Measurements from ENCODE around the gene HOXC5.
"Not testable (repeated sequence)": the region's sequence is repeated elsewhere in the genome, so short reads cannot be mapped to it uniquely, and the experiment has no call there.

DNA sequence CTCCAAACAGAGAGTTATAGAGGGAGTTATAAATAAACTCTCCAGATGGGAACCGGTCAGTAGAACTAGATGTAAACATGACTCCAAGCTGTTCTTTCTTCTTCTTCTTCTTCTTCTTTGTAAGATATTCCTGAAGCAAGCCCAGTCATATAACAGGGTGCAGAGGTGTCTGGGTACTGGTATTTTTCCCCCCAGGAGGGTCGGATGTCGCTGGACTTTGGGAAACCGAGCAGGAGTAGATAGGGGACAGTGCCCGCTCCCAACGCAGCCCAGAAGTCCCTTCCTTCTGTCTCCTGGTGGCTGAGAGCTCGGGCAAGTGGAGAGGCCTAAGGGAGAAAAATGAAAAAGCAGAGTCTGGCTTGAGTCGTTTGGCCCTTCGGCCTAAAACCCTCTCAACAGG lies 46.3 kb downstream of the HOXC5 start:
- TF ChIP-seq, protein P1, sequence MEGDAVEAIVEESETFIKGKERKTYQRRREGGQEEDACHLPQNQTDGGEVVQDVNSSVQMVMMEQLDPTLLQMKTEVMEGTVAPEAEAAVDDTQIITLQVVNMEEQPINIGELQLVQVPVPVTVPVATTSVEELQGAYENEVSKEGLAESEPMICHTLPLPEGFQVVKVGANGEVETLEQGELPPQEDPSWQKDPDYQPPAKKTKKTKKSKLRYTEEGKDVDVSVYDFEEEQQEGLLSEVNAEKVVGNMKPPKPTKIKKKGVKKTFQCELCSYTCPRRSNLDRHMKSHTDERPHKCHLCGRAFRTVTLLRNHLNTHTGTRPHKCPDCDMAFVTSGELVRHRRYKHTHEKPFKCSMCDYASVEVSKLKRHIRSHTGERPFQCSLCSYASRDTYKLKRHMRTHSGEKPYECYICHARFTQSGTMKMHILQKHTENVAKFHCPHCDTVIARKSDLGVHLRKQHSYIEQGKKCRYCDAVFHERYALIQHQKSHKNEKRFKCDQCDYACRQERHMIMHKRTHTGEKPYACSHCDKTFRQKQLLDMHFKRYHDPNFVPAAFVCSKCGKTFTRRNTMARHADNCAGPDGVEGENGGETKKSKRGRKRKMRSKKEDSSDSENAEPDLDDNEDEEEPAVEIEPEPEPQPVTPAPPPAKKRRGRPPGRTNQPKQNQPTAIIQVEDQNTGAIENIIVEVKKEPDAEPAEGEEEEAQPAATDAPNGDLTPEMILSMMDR (IDR thresholded peaks at IDR 0.05) = not testable (repeated sequence)
- not testable (repeated sequence) for TF ChIP-seq SIN3A (IDR thresholded peaks at IDR 0.05; ENCODE audit: borderline replicate concordance, insufficient read depth, low read depth, low read length); POLR2AphosphoS5 (IDR thresholded peaks at IDR 0.05; ENCODE audit: low read depth, low read length); TCF7L2 (IDR thresholded peaks at IDR 0.05; ENCODE audit: low read depth, low read length)
- TF ChIP-seq, protein P2, sequence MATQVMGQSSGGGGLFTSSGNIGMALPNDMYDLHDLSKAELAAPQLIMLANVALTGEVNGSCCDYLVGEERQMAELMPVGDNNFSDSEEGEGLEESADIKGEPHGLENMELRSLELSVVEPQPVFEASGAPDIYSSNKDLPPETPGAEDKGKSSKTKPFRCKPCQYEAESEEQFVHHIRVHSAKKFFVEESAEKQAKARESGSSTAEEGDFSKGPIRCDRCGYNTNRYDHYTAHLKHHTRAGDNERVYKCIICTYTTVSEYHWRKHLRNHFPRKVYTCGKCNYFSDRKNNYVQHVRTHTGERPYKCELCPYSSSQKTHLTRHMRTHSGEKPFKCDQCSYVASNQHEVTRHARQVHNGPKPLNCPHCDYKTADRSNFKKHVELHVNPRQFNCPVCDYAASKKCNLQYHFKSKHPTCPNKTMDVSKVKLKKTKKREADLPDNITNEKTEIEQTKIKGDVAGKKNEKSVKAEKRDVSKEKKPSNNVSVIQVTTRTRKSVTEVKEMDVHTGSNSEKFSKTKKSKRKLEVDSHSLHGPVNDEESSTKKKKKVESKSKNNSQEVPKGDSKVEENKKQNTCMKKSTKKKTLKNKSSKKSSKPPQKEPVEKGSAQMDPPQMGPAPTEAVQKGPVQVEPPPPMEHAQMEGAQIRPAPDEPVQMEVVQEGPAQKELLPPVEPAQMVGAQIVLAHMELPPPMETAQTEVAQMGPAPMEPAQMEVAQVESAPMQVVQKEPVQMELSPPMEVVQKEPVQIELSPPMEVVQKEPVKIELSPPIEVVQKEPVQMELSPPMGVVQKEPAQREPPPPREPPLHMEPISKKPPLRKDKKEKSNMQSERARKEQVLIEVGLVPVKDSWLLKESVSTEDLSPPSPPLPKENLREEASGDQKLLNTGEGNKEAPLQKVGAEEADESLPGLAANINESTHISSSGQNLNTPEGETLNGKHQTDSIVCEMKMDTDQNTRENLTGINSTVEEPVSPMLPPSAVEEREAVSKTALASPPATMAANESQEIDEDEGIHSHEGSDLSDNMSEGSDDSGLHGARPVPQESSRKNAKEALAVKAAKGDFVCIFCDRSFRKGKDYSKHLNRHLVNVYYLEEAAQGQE (IDR thresholded peaks at IDR 0.05; ENCODE audit: insufficient read depth in 1 of 2, low read depth in 2 of 2, low read length in 1 of 2) = not testable (repeated sequence)

All from Panc1 (cell line).